Activated T-helper 9 cell treated with anti-CD3 and anti-CD28 coated beads, Interleukin-2, amount 50 U/mL, for 16 hours (primary cell): Measurements from ENCODE around the gene DNAJC17.

ENCODE experiments used
- DNase-seq: peaks from one replicate; pipeline ENCODE4 v3.0.0-alpha.2; 2020; ENCODE audit warnings: low read depth

Gene DNAJC17

DNA sequence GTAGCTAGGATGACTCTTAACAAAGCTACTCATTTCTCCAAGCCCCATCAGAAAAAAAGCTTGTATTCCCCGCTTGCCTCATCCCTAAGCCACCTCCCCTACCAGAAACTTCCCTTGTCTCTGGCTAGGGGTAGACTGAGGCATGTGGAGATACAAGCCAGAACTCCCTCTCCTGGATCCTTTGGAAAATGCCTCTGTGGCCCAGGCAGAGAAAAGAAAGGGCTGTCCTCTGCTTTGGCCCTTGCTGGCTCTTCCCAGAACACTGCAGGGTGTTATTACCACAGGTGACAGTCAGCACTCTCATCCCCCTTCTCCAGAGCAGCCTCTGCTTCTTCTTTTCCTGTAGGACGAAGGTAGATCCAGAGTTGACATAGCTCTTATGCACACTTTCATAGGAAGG is 67.4 kb downstream of the DNAJC17 start:
- DNase-seq, result no peak

DNA sequence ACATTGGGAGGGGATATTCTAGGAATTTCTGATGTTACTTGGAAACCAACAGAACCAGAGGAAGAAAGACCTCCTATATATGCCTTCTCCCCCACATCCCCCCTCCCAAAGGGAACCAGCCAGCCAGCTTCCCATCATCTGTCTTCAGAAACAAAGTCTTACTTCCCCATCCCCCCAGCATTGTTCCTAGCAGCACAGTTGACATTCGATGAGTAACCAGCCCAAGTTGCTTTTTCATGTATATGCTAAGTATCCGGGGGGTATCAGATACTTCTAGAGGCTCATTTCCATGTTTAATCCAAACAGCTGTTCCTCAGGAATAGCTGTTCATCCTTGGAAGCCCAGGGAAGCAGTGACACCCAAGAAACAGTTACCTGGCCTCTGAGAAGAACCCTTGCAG is 68.2 kb downstream of the DNAJC17 start:
- no peak for DNase-seq

DNA sequence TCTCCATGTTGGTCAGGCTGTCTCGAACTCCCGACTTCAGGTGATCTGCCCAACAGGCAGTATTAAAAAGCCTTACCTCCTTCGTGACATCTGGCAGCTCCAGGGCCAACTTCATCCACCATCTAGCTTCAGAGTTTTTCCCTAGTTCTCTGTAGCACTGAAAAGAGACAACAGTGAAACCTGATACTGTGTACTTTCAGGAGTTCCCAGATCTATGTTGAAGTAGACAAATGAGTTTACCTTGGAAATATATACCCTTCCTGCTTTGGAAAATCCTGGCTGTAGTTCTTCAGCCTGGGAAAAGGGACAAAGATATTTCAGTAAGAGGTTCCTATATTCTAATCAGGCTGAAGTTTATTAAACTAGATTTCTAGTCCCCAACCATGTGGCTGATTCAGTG is 70.2 kb downstream of the DNAJC17 start:
- DNase-seq, result no peak

DNA sequence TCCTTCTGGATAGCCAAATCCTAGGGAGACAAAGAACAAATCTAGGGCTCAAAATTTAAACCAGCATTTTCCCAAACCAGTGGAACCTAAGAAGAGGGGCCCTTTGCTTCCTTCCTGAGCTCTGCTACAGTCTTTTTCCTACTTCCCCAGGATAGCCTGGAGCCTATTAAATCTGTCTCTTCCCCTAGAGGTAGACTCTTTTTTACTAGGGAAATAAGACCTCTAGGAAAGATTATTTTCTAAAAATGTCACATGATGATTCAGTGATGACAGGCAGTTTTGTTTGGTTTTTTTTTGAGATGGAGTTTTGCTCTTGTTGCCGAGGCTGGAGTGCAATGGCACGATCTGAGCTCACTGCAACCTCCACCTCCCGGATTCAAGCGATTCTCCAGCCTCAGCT is 70.7 kb downstream of the DNAJC17 start:
- no peak for DNase-seq

DNA sequence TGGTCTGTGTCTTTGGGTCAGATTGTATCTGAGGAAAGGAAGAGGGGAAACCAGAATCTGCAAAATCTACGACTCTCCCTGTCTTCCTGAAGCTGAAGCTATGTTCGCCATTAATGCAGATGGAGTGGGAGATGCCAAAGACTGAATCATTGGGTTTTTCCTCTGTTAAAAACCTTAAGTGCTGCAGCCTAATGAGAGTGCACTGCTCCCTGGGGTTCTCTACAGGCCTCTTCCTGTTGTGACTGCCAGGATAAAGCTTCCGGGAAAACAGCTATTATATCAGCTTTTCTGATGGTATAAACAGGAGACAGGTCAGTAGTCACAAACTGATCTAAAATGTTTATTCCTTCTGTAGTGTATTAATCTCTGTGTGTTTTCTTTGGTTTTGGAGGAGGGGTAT is 76.2 kb downstream of the DNAJC17 start:
- no peak for DNase-seq

DNA sequence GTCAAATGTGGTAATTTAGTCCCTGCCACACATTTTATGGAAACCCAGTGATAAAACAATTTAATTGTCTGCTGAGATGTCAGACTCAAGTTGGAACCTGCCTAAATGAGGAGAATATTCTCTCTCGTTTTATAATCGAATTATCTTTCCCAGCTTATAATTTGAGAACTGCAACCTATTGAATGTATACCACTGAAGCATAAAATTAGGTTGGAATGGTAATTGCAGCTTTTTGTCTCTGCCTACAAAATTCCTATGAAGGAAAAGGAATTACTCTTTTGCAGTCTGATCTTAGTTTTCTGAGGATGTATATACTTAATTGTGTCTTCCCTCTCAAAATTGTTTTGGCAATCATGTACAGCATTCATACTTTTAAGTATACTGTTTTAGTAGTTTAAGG is 83.4 kb downstream of the DNAJC17 start:
- no peak for DNase-seq

DNA sequence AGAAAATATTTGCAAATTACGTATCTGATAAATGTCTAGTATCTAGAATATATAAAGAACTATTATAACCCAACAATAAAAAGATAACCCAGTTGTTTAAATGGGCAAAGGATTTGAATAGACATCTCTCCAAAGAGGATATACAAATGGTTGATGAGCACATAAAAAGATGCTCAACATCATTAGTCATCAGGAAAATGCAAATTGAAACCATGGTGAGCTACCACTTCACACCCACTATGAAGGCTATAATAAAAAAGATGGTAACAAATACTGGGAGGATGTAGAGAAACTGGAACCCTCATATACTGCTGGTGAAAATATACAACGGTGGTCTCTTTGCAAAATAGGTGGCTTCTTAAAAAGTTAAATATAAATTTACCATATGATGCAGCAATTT is 84.3 kb downstream of the DNAJC17 start:
- DNase-seq, result no peak

DNA sequence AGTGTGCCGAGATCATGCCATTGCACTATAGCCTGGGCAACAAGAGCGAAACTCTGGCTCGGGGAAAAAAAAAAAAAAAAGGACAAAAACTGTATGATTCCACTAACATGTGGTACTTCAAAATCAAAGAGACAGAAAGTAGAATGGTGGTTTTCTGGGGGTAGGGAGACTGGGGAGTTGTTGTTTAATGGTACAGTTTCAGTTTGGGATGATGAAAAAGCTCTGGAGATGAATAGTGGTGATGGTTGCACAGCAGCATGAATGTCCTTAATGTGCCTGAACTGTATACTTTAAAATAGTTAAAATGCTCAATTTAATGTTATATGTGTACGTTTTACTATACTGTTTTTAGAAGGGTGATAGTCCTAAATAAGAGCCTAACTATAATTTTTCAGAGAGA is 84.9 kb downstream of the DNAJC17 start:
- DNase-seq, result no peak

DNA sequence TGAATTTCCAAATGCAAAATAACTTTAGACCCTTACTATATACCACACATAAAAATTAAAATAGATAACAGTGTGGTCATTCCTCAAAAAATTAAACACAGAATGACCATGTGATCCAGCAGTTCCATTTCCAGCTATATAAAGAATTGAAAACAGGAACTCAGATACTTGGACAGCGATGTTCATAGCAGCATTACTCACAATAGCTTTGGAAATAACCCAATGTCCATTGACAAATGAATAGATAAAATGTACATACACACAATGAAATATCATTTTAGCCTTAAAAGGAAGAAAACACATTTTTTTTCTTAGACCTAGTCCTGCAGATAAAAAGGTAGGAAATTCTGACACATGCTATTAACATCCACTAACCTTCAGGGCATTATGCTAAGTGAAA is 85.6 kb downstream of the DNAJC17 start:
- DNase-seq, result no peak

DNA sequence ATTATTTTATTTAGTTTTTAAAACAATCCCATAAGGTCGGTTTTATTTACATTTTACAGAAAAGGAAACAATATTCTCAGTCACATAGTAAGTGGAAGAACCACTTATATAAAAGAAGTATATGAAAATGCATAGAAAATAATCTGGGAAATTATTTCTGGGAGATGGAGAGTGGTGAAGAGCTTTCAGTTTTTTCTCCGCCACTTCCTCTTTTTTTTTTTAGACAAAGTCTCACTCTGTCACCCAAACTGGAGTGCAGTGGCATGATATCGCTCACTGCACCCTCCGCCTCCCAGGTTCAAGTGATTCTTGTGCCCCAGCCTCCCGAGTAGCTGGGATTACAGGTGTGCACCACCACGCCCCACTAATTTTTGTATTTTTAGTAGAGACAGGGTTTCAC is 91.1 kb downstream of the DNAJC17 start:
- DNase-seq, result no peak
